Activated B cell treated with CpG ODN at 0.5 μM for 24 hours (primary cell): Measurements from ENCODE around the gene CRAT. TPM values are rescaled to one million over a fixed set of nuclear protein-coding genes. Genes with fewer than 3 reads are reported as not detected.

Experiments used
- ATAC-seq: fragments of 200-7000 bp; cut with Tn5 transposase; one replicate; pipeline ENCODE4 v1.10.0; 2021; ENCODE audit warnings: low read depth, mild to moderate bottlenecking, moderate library complexity
- CTCF ChIA-PET: fragments of 350-600 bp; sonication (Branson Sonifier 250); formaldehyde crosslinking; loops from one replicate; lab custom pipeline; 2021; ENCODE audit warnings: antibody characterized with exemption; lab: Charles Lee
- POLR2A ChIA-PET: fragments of 350-600 bp; sonication (Branson Sonifier 250); formaldehyde crosslinking; loops from one replicate; lab custom pipeline; 2021; ENCODE audit warnings: antibody characterized with exemption; lab: Charles Lee
- DNase-seq: peaks from one replicate; pipeline ENCODE4 v3.0.0; 2022
- H3K27ac Mint-ChIP-seq: one replicate; pipeline ENCODE4 v1.8.0; 2020; ENCODE audit warnings: mixed read lengths
- H3K27me3 Mint-ChIP-seq: one replicate; pipeline ENCODE4 v1.8.0; 2021; ENCODE audit warnings: mixed read lengths
- H3K36me3 Mint-ChIP-seq: one replicate; pipeline ENCODE4 v1.8.0; 2021; ENCODE audit warnings: low read depth, mixed read lengths
- H3K4me1 Mint-ChIP-seq: one replicate; pipeline ENCODE4 v1.8.0; 2021; ENCODE audit warnings: mixed read lengths
- H3K4me3 Mint-ChIP-seq: one replicate; pipeline ENCODE4 v1.8.0; 2020; ENCODE audit warnings: mild to moderate bottlenecking, mixed read lengths
- H3K9me3 Mint-ChIP-seq: one replicate; pipeline ENCODE4 v1.8.0; 2020; ENCODE audit warnings: mixed read lengths
- CTCF ChIP-seq: fragments of 200-600 bp; IDR thresholded peaks from one replicate; pipeline ENCODE4 v1.8.0; 2022; ENCODE audit warnings: antibody characterized with exemption, mild to moderate bottlenecking
- intact Hi-C: fragments of 100-400 bp; cut with micrococcal nuclease; formaldehyde crosslinking; loops from one replicate; pipeline ENCODE4 v1.15.1; 2024
- total RNA-seq: library from RNA; stranded (reverse); gene quantifications from 2 replicates; pipeline ENCODE4 v1.2.3, GENCODE V29; 2022

Gene CRAT
- total RNA-seq, 1 donor from 2014 or later = 8.2 TPM

- Mint-ChIP-seq H3K27me3 (no peaks in the 10 kb centered on the region), H3K36me3 (peaks cover 19% of the 10 kb centered on the region), H3K4me3 (no peak overlapping the region), H3K4me1 (no peaks in the 10 kb centered on the region), H3K27ac (no peak overlapping the region), H3K9me3 (no peaks in the 10 kb centered on the region)
- TF ChIP-seq CTCF = no peak
- intact Hi-C loops = no loop called here
- POLR2A ChIA-PET = interaction anchor here (1.3 kb wide), 1 partner anchor 13 kb away, joined by 7 read pairs; the partner anchor contains the start of gene DOLPP1
- no peak for DNase-seq
- CTCF ChIA-PET = no interaction called here
- ATAC-seq = no peak
Measured at GRCh38 chr9:129093602-129094386, 16.8 kb downstream of the CRAT start.

GRCh38 chr9:129089246-129089645 is 21.3 kb downstream of the CRAT start:
- H3K4me3 Mint-ChIP-seq = no peak overlapping the region
- intact Hi-C loops = no loop called here
- no peak overlapping the region for H3K27ac Mint-ChIP-seq
- no peaks in the 10 kb centered on the region for H3K27me3 Mint-ChIP-seq
- no peaks in the 10 kb centered on the region for H3K9me3 Mint-ChIP-seq
- ChIA-PET CTCF (no interaction called here), POLR2A (no interaction called here)
- no peak for DNase-seq
- H3K36me3 Mint-ChIP-seq = peaks cover 44% of the 10 kb centered on the region
- no peaks in the 10 kb centered on the region for H3K4me1 Mint-ChIP-seq
- ATAC-seq = no peak
- TF ChIP-seq CTCF = no peak

- no peak overlapping the region for H3K4me3 Mint-ChIP-seq
- CTCF ChIA-PET = no interaction called here
- no peak for DNase-seq
- intact Hi-C loops = no loop called here
- no peak for ATAC-seq
- no peaks in the 10 kb centered on the region for H3K27me3 Mint-ChIP-seq
- H3K9me3 Mint-ChIP-seq = no peaks in the 10 kb centered on the region
- H3K36me3 Mint-ChIP-seq = peaks cover 31% of the 10 kb centered on the region
- H3K27ac Mint-ChIP-seq = no peak overlapping the region
- H3K4me1 Mint-ChIP-seq = peaks cover 29% of the 10 kb centered on the region
- POLR2A ChIA-PET = no interaction called here
- TF ChIP-seq CTCF = no peak
Measured at GRCh38 chr9:129084087-129084486, 26.5 kb downstream of the CRAT start.

DNA sequence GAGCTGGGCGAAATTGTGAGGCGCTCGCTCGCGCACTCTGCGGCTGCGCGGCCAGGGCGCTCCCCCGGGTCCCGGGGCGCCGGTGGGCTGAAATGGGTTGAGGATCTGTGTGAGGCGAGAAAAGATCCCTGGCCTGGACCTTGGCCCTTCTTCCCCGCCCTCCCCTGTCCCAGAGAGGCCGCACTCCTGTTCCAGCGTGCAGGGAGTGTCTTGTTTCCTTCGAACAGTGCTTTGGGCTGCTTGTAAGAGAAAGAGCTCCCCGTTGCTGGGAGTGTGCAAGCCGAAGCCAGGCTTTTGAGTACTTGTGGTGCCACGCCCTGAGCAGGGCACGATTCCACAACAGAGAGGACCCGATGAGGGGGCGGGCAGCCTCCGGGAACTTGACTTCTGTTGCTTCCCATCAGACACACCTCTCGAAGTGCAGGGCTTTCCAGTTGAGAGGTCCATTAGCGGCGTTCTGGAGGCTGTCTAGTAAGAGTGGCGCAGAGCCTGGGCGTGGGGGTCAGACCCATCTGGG is 29.1 kb downstream of the CRAT start:
- POLR2A ChIA-PET = interaction anchor here (0.6 to 2.9 kb wide), 14 partner anchors 9 to 1631 kb away, joined by 3 to 27 read pairs (median 6); partner anchors contain the start of genes CRAT, EXOSC2, MIGA2 and NTMT1
- H3K36me3 Mint-ChIP-seq = peaks cover 18% of the 10 kb centered on the region
- no peaks in the 10 kb centered on the region for H3K27me3 Mint-ChIP-seq
- CTCF ChIA-PET = no interaction called here
- DNase-seq (no peak), ATAC-seq (no peak)
- H3K27ac Mint-ChIP-seq = peak overlapping the region; percentile 66
- no peak for TF ChIP-seq CTCF
- peak overlapping the region; percentile 87 for H3K4me3 Mint-ChIP-seq
- H3K4me1 Mint-ChIP-seq = peaks cover 29% of the 10 kb centered on the region
- no peaks in the 10 kb centered on the region for H3K9me3 Mint-ChIP-seq
- intact Hi-C loops = loop anchor here (1.0 to 2.0 kb wide), 6 partner anchors 12 to 953 kb away; partner anchors contain the start of genes CRAT, NTMT1 and SH3GLB2
